Hepatocyte (in vitro differentiated cells): ENCODE data around the gene PLA2G1B.

Source experiments
- EZH2 ChIP-seq: fragments of 200-600 bp; sonication (generic); IDR thresholded peaks from 2 replicates; pipeline ENCODE4 v1.6.1; 2016; ENCODE audit warnings: antibody characterized with exemption, mild to moderate bottlenecking, borderline replicate concordance
- TF ChIP-seq, protein P1 (sequence below): fragments of 200-600 bp; sonication (generic); IDR thresholded peaks from 2 replicates; pipeline ENCODE4 v1.5.1; 2016; ENCODE audit warnings: antibody characterized with exemption, mild to moderate bottlenecking; ENCODE audit not compliant: poor library complexity

GRCh38 chr12:120332523-120332922 lies 4.9 kb upstream of the PLA2G1B start:
- TF ChIP-seq, protein P1, sequence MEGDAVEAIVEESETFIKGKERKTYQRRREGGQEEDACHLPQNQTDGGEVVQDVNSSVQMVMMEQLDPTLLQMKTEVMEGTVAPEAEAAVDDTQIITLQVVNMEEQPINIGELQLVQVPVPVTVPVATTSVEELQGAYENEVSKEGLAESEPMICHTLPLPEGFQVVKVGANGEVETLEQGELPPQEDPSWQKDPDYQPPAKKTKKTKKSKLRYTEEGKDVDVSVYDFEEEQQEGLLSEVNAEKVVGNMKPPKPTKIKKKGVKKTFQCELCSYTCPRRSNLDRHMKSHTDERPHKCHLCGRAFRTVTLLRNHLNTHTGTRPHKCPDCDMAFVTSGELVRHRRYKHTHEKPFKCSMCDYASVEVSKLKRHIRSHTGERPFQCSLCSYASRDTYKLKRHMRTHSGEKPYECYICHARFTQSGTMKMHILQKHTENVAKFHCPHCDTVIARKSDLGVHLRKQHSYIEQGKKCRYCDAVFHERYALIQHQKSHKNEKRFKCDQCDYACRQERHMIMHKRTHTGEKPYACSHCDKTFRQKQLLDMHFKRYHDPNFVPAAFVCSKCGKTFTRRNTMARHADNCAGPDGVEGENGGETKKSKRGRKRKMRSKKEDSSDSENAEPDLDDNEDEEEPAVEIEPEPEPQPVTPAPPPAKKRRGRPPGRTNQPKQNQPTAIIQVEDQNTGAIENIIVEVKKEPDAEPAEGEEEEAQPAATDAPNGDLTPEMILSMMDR = no peak
- no peak for TF ChIP-seq EZH2
